NCI-H1105 treated with DMSO at 0.1 percent for 48 hours (cell line): ENCODE results near the gene LRRFIP2.
"Not testable (repeated sequence)": the region's sequence is repeated elsewhere in the genome, so short reads cannot be mapped to it uniquely, and the experiment has no call there.

Experiments used
- DNase-seq: peaks from one replicate; lab custom pipeline; 2025; lab: John Stamatoyannopoulos, UW

The LRRFIP2 gene

GRCh38 chr3:37067577-37067976, 106.8 kb downstream of the LRRFIP2 start:
- DNase-seq, result no peak

GRCh38 chr3:37064747-37065146, 109.6 kb downstream of the LRRFIP2 start:
- DNase-seq, result no peak

- DNase-seq, result no peak
Measured at GRCh38 chr3:37058117-37058516, 116.3 kb downstream of the LRRFIP2 start.

- DNase-seq, result no peak
Measured at GRCh38 chr3:37056826-37057225, 117.6 kb downstream of the LRRFIP2 start.

GRCh38 chr3:37055077-37055476, 119.3 kb downstream of the LRRFIP2 start:
- not testable (repeated sequence) for DNase-seq

- no peak for DNase-seq
Measured at GRCh38 chr3:37054370-37054769, 120.0 kb downstream of the LRRFIP2 start.

- no peak for DNase-seq
Measured at GRCh38 chr3:37053753-37054152, 120.6 kb downstream of the LRRFIP2 start.

- no peak for DNase-seq
Measured at GRCh38 chr3:37053337-37053736, 121.0 kb downstream of the LRRFIP2 start.

- no peak for DNase-seq
Measured at GRCh38 chr3:37052860-37053259, 121.5 kb downstream of the LRRFIP2 start.

GRCh38 chr3:37050282-37050681, 124.1 kb downstream of the LRRFIP2 start:
- peak; percentile 19 for DNase-seq

GRCh38 chr3:37042712-37043111, 131.7 kb downstream of the LRRFIP2 start:
- not testable (repeated sequence) for DNase-seq

GRCh38 chr3:37041546-37042195, 132.7 kb downstream of the LRRFIP2 start:
- DNase-seq, result no peak

- no peak for DNase-seq
Measured at GRCh38 chr3:37040231-37040630, 134.2 kb downstream of the LRRFIP2 start.

GRCh38 chr3:37039161-37039846, 135.1 kb downstream of the LRRFIP2 start:
- DNase-seq, result no peak

GRCh38 chr3:37037352-37037751, 137.0 kb downstream of the LRRFIP2 start:
- no peak for DNase-seq

- no peak for DNase-seq
Measured at GRCh38 chr3:37032961-37033360, 141.4 kb downstream of the LRRFIP2 start.

- no peak for DNase-seq
Measured at GRCh38 chr3:37031096-37031682, 143.2 kb downstream of the LRRFIP2 start.

- DNase-seq, result no peak
Measured at GRCh38 chr3:37030588-37030987, 143.8 kb downstream of the LRRFIP2 start.

- DNase-seq, result no peak
Measured at GRCh38 chr3:37029516-37030163, 144.7 kb downstream of the LRRFIP2 start.

GRCh38 chr3:37029111-37029510, 145.3 kb downstream of the LRRFIP2 start:
- DNase-seq, result no peak

GRCh38 chr3:37028329-37028728, 146.1 kb downstream of the LRRFIP2 start:
- DNase-seq, result peak; percentile 10

GRCh38 chr3:37026851-37027250, 147.5 kb downstream of the LRRFIP2 start:
- DNase-seq, result no peak
